Ovary (tissue), 3 donors: ENCODE data around the gene PDCD5.

Source experiments
- CTCF ChIP-seq, 3 donors: fragments of 450-650 bp in 2 of 3; fragments of 200-600 bp in 1 of 3; IDR thresholded peaks; one replicate each; pipeline versions ENCODE4 v1.5.1 to v1.8.0; 2016 to 2022; ENCODE audit warnings: antibody characterized with exemption in 3 of 3, mild to moderate bottlenecking in 1 of 3
- POLR2A ChIP-seq: fragments of 450-650 bp; IDR thresholded peaks from one replicate; pipeline ENCODE4 v1.6.1; 2017; ENCODE audit warnings: antibody characterized with exemption, mild to moderate bottlenecking, moderate library complexity
- donor health status: DM: no; HTN: no; CAD: no.

GRCh38 chr19:32532233-32532632, 48.8 kb upstream of the PDCD5 start:
- TF ChIP-seq POLR2A (no peak), CTCF (IDR thresholded peaks at IDR 0.05) (no peak)
